ENCODE measurements around the gene XRN2.
"Not testable (repeated sequence)": the region's sequence is repeated elsewhere in the genome, so short reads cannot be mapped to it uniquely, and the experiment has no call there.

The XRN2 gene

GRCh38 chr20:21355981-21356380 is 52.9 kb downstream of the XRN2 start:
- no peak for DNase-seq

- no peak for DNase-seq
These were observed 53.3 kb downstream of the XRN2 start for GRCh38 chr20:21356386-21356785.

- no peak for DNase-seq
These were observed 54.7 kb downstream of the XRN2 start for GRCh38 chr20:21357844-21358243.

- DNase-seq = no peak
These were observed 55.6 kb downstream of the XRN2 start for GRCh38 chr20:21358737-21359136.

GRCh38 chr20:21360705-21361104 is 57.6 kb downstream of the XRN2 start:
- DNase-seq = no peak

- DNase-seq = peak; percentile 13
These were observed 58.1 kb downstream of the XRN2 start for GRCh38 chr20:21361266-21361665.

- no peak for DNase-seq
These were observed 61.3 kb downstream of the XRN2 start for GRCh38 chr20:21364413-21364812.

GRCh38 chr20:21365771-21366170 is 62.6 kb downstream of the XRN2 start:
- DNase-seq = no peak

GRCh38 chr20:21366273-21366672 is 63.1 kb downstream of the XRN2 start:
- DNase-seq = not testable (repeated sequence)

GRCh38 chr20:21368791-21369190 is 65.7 kb downstream of the XRN2 start:
- DNase-seq = no peak

GRCh38 chr20:21371193-21371592 is 68.1 kb downstream of the XRN2 start:
- DNase-seq = no peak

- DNase-seq = no peak
These were observed 68.9 kb downstream of the XRN2 start for GRCh38 chr20:21372016-21372415.

GRCh38 chr20:21373436-21373835 is 70.3 kb downstream of the XRN2 start:
- no peak for DNase-seq

GRCh38 chr20:21376626-21377025 is 73.5 kb downstream of the XRN2 start:
- no peak for DNase-seq

- no peak for DNase-seq
These were observed 74.6 kb downstream of the XRN2 start for GRCh38 chr20:21377701-21378100.

GRCh38 chr20:21378259-21378658 is 75.1 kb downstream of the XRN2 start:
- DNase-seq = no peak

- no peak for DNase-seq
These were observed 77.6 kb downstream of the XRN2 start for GRCh38 chr20:21380711-21381110.

GRCh38 chr20:21381619-21382018 is 78.5 kb downstream of the XRN2 start:
- no peak for DNase-seq

- DNase-seq = no peak
These were observed 81.3 kb downstream of the XRN2 start for GRCh38 chr20:21384308-21384892.

- DNase-seq = no peak
These were observed 83.0 kb downstream of the XRN2 start for GRCh38 chr20:21386111-21386510.

GRCh38 chr20:21387528-21387927 is 84.4 kb downstream of the XRN2 start:
- DNase-seq = no peak

GRCh38 chr20:21388566-21388965 is 85.4 kb downstream of the XRN2 start:
- DNase-seq = no peak

- no peak for DNase-seq
These were observed 86.2 kb downstream of the XRN2 start for GRCh38 chr20:21389368-21389767.

GRCh38 chr20:21390768-21391167 is 87.6 kb downstream of the XRN2 start:
- DNase-seq = no peak

GRCh38 chr20:21391185-21391971 is 88.2 kb downstream of the XRN2 start:
- DNase-seq = peak; percentile 6

All from activated CD4-positive, alpha-beta T cell treated with anti-CD3 and anti-CD28 coated beads, Interleukin-10, Interleukin-2, amounts not matched to agents 100 ng/mL and 50 ng/mL, durations not matched to agents 16 hours and 8 hours (primary cell).